HepG2 (cell line): ENCODE results near the gene GPR176.

Experiments used
- KAT2B ChIP-seq: fragments of 150-350 bp; IDR thresholded peaks from 2 replicates; pipeline ENCODE4 v1.6.1; 2014; ENCODE audit warnings: low read depth, low read length, borderline replicate concordance
- NKX3-1 ChIP-seq: sonication (generic); formaldehyde crosslinking; IDR thresholded peaks from 2 replicates; pipeline ENCODE4 v1.5.0; 2020; ENCODE audit warnings: missing genetic modification reagents
- TAF1 ChIP-seq: sonication (generic); formaldehyde crosslinking; IDR thresholded peaks from 2 replicates; pipeline ENCODE4 v1.4.0; 2020; ENCODE audit warnings: missing genetic modification reagents
- ZBTB7A ChIP-seq: sonication (generic); formaldehyde crosslinking; IDR thresholded peaks from 2 replicates; pipeline ENCODE4 v1.8.0; 2022; ENCODE audit warnings: mild to moderate bottlenecking, missing genetic modification reagents
- ZNF350 ChIP-seq: sonication (generic); formaldehyde crosslinking; IDR thresholded peaks from 2 replicates; pipeline ENCODE4 v1.4.0; 2020; ENCODE audit warnings: mild to moderate bottlenecking, low read depth, missing genetic modification reagents, borderline replicate concordance
- TF ChIP-seq, protein P1 (sequence below): sonication (generic); formaldehyde crosslinking; IDR thresholded peaks from 2 replicates; pipeline ENCODE4 v1.5.0; 2020; ENCODE audit warnings: mild to moderate bottlenecking, missing genetic modification reagents, moderate library complexity

DNA sequence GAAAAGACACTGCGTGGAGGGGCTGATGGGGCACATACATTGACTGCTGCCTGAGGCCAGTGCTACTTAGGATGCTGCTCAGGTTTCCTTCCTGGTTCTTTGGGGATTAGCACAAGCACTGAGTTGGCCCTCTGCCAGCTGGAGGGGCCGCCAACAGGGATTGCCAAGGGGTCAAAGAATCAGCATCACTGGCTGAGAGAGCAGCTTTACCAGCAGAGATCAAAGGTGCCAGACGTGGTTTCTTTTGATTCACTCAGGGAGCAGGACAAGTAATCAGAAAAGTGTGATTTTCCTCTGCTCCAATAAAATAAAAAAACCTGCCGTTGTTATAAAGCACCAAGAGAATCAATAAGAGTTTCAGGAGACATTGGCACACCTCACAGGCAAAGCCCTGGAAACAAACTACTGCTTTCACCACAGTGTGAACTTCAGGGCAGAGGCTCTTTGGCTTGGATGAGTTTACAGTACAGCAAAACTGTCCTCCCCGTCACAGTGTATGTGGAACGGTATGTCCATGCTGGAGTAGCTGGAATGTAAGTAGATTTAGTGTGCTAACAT lies 91.6 kb downstream of the GPR176 start:
- TF ChIP-seq NKX3-1 (CRISPR knock-in tag) (no peak), ZNF350 (CRISPR knock-in tag) (no peak), ZBTB7A (CRISPR knock-in tag) (no peak), KAT2B (no peak), TAF1 (CRISPR knock-in tag) (no peak)
- TF ChIP-seq, protein P1, sequence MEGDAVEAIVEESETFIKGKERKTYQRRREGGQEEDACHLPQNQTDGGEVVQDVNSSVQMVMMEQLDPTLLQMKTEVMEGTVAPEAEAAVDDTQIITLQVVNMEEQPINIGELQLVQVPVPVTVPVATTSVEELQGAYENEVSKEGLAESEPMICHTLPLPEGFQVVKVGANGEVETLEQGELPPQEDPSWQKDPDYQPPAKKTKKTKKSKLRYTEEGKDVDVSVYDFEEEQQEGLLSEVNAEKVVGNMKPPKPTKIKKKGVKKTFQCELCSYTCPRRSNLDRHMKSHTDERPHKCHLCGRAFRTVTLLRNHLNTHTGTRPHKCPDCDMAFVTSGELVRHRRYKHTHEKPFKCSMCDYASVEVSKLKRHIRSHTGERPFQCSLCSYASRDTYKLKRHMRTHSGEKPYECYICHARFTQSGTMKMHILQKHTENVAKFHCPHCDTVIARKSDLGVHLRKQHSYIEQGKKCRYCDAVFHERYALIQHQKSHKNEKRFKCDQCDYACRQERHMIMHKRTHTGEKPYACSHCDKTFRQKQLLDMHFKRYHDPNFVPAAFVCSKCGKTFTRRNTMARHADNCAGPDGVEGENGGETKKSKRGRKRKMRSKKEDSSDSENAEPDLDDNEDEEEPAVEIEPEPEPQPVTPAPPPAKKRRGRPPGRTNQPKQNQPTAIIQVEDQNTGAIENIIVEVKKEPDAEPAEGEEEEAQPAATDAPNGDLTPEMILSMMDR (CRISPR knock-in tag): no peak
